ENCODE results near the gene OFD1. TPM values are rescaled to one million over a fixed set of nuclear protein-coding genes. Genes with fewer than 3 reads are reported as not detected.
A peak's percentile ranks its signal among the peaks of the same experiment; 100 is the strongest.

OFD1 gene
- polyA plus RNA-seq, 2 of the 4 experiments (the other 2 are of a cell fraction) = 14.8 to 24.9 TPM

GRCh38 chrX:13742397-13743176, 8.0 kb downstream of the OFD1 start:
- FAIRE-seq (no peak), ATAC-seq (no peak), DNase-seq (ENCODE audit: low read depth in 1 of 2, low spot score in 1 of 2) (no peak)
- Histone ChIP-seq H3K4me2 (no peak overlapping the region), H3K9me3 (no peaks in the 10 kb centered on the region), H3K4me3 (no peak overlapping the region), H3K27ac (no peak overlapping the region), H3K4me1 (no peaks in the 10 kb centered on the region)
- CTCF ChIA-PET = interaction anchor here (1.2 to 1.6 kb wide), 2 partner anchors 236 to 287 kb away, joined by 3 to 4 read pairs; partner anchors contain the start of gene GEMIN8
- TF ChIP-seq CEBPB (IDR thresholded peaks at IDR 0.05) (no peak), RARB (CRISPR knock-in tag; IDR thresholded peaks at IDR 0.05) (no peak), HDAC2 (IDR thresholded peaks at IDR 0.05) (no peak), PHF8 (IDR thresholded peaks at IDR 0.05; ENCODE audit: borderline replicate concordance, low read depth) (no peak), TP53 (CRISPR knock-in tag; IDR thresholded peaks at IDR 0.05) (no peak), MYC (IDR thresholded peaks at IDR 0.05; ENCODE audit: borderline replicate concordance, low read length) (no peak), POLR2A (IDR thresholded peaks at IDR 0.05; ENCODE audit: low read length) (no peak), EHF (CRISPR knock-in tag; IDR thresholded peaks at IDR 0.05) (no peak), TFCP2L1 (CRISPR knock-in tag; IDR thresholded peaks at IDR 0.05) (no peak), MAX (IDR thresholded peaks at IDR 0.05) (no peak), RNF2 (IDR thresholded peaks at IDR 0.05; ENCODE audit: borderline replicate concordance, low read depth) (no peak), ZC3H11A (IDR thresholded peaks at IDR 0.05) (no peak), FOSL2 (IDR thresholded peaks at IDR 0.05) (no peak), FOSL2 (CRISPR knock-in tag; IDR thresholded peaks at IDR 0.05) (no peak), ZFP36 (IDR thresholded peaks at IDR 0.05; ENCODE audit: borderline replicate concordance, partially characterized antibody) (no peak), JUNB (IDR thresholded peaks at IDR 0.05) (no peak), NPAS2 (CRISPR knock-in tag; IDR thresholded peaks at IDR 0.05; ENCODE audit: borderline replicate concordance) (no peak), BCL3 (IDR thresholded peaks at IDR 0.05) (no peak), HOXB13 (CRISPR knock-in tag; IDR thresholded peaks at IDR 0.05; ENCODE audit: low read depth) (no peak), MAFK (IDR thresholded peaks at IDR 0.05; ENCODE audit: partially characterized antibody) (no peak), MAZ (IDR thresholded peaks at IDR 0.05; ENCODE audit: borderline replicate concordance, low read depth, low read length) (no peak)
- 93% methylated on average over 13 of the region's 13 CpGs for WGBS (ENCODE audit: missing lambda C conversion rate)
- POLR2A ChIA-PET = no interaction called here

GRCh38 chrX:13747836-13748235, 13.3 kb downstream of the OFD1 start:
- H3K4me3 ChIP-seq = no peak overlapping the region
- no peaks in the 10 kb centered on the region for H3K9me3 ChIP-seq
- peak; percentile 96 for FAIRE-seq
- ATAC-seq = peak; percentile 76 to 86
- 31% methylated on average over 2 of the region's 2 CpGs for WGBS (ENCODE audit: missing lambda C conversion rate)
- peak; percentile 18 to 56 for DNase-seq (ENCODE audit: low read depth in 1 of 2, low spot score in 1 of 2)
- no peak for TF ChIP-seq ZNF302 (CRISPR knock-in tag; IDR thresholded peaks at IDR 0.05)
- TF ChIP-seq EHF (CRISPR knock-in tag; IDR thresholded peaks at IDR 0.05) = no peak
- TF ChIP-seq RAD21 (conservative IDR thresholded peaks at IDR 0.05 in 1 of 2, IDR thresholded peaks at IDR 0.05 in 1 of 2) = peak; percentile 43 to 49; a peak in 4 of 5 replicates
- peak; percentile 47 for TF ChIP-seq CTCF (IDR thresholded peaks at IDR 0.05)
- peak; percentile 34; the same call in 2 of the 3 replicates for TF ChIP-seq SMC3 (IDR thresholded peaks at IDR 0.05)
- TF ChIP-seq HMGXB4 (CRISPR knock-in tag; IDR thresholded peaks at IDR 0.05; ENCODE audit: borderline replicate concordance) = no peak
- ChIA-PET CTCF (interaction anchor here (0.6 to 4.8 kb wide), 11 partner anchors 11 to 285 kb away, joined by 3 to 28 read pairs (median 4); no protein-coding TSS in a partner anchor), POLR2A (no interaction called here)
- no peak overlapping the region for H3K4me2 ChIP-seq
- H3K27ac ChIP-seq = no peak overlapping the region
- H3K4me1 ChIP-seq = no peaks in the 10 kb centered on the region

Measured in A549 (cell line).